GM21381 (cell line): ENCODE results near the gene BGN.

ENCODE experiments used
- ATAC-seq: cut with Tn5 transposase; IDR thresholded peaks from one replicate; pipeline ENCODE4 v1.9.1; 2021; ENCODE audit warnings: mild to moderate bottlenecking, moderate library complexity; ENCODE audit not compliant: unreplicated experiment

The BGN gene

DNA sequence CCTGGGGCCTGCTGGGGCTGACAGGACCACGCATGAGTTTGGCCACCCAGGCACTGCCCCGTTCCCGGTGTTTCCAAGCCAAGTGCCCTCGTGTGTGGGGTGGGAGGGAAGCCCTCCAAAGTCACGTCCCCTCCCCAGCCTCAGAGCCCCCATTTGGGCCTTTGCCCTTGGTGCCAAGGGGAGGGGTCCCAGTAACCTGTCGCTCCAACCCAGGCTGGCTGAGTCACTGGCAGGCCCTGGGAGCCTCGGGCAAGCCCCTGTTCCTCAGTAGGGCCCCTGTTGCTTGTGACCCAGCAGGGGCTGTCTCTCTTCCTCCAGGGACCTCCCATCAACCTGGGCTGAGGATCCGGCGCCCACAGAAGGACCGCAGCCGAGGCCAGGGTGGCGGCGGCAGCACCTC, 13.7 kb upstream of the BGN start:
- ATAC-seq = no peak

DNA sequence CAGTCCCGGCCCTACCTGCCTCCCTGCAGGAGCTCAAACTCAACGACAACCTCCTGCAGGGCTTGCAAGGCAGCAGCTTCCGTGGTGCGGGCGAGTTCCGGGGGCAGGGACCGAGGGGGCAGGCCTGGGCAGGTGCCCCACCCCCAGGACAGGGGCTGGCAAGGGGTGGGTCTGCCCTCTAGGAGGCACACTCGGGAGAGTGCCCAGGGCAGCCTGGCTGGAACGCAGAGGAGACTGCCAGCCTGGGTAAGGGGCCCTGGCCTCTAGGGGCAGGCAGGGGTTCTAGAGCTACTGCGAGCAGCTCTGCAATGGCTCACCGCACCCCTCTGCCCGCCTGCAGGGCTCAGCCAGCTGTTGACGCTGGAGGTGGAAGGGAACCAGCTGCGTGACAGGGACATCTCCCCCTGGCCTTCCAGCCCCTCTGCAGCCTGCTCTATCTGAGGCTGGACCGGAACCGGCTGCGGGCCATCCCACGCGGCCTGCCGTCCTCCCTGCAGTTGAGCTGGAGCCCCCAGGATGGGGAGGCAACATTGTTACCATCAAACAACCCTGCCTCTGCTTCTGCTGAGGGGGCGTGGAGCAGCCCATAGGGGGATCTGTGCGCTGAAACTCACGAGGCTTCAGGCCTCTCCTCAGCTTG, 12.3 kb upstream of the BGN start:
- no peak for ATAC-seq

- ATAC-seq = no peak
These were observed 9.2 kb upstream of the BGN start for GRCh38 chrX:153485396-153486080.

GRCh38 chrX:153486171-153486570, 8.6 kb upstream of the BGN start:
- no peak for ATAC-seq

DNA sequence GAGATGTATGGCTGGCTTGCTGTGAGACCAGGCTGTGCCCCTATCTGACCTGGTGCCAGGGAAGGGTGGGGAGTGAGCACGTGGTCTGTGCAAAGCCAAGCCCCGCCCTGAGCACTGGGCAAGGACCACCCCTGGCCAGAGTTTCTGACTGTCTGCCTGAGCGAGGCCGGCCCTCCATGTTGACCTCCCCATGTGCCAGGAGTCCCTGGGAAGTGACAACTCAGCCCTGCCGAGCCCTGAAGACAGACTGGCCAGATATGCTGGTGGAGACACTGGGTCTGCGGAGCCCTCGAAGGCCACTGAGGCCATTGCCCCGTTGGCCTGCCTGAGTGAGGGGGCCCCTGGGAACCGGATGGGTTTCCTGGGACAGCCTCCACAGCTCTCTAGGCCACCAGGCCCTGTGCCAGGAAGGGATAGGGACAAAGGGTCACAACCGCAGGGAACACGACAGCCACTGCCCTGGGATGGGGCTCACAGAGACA, 7.1 kb upstream of the BGN start:
- ATAC-seq = no peak

DNA sequence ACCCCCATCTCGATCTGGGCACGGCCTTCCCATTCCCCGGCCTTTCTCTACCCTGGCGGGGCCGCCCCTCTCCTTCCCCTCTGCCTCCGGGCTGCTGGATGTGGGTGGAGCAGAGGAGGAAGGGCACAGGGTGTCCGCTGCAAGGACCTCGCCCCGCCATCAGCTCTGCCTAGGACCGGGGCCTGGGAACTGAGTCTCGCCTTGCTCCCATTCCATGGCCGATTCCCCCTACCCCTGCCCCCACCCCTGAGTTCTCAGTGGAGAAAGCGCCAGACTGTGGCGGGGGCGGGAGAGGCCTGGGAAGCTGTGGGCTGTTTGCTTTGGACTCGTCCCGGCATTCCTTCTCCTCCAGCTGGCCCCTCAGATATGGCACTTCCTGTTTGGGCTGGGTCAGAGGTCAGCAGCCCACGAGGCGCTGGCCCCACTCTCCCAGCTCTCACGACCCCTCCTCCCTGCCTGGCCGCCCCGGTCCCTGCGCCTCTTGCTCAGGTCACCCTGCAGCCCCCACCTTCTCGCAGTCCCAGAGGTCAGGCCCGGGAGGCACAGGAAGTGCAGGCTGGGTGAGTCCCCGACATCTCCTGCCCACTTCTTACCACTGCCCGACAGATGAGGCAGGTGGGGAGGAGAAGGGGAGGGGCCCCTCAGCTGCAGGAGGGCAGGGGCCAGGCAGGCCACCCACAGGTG, 6.4 kb upstream of the BGN start:
- no peak for ATAC-seq

GRCh38 chrX:153490217-153490930, 4.4 kb upstream of the BGN start:
- ATAC-seq = no peak

- ATAC-seq = no peak
These were observed 3.3 kb upstream of the BGN start for GRCh38 chrX:153491351-153491914.

DNA sequence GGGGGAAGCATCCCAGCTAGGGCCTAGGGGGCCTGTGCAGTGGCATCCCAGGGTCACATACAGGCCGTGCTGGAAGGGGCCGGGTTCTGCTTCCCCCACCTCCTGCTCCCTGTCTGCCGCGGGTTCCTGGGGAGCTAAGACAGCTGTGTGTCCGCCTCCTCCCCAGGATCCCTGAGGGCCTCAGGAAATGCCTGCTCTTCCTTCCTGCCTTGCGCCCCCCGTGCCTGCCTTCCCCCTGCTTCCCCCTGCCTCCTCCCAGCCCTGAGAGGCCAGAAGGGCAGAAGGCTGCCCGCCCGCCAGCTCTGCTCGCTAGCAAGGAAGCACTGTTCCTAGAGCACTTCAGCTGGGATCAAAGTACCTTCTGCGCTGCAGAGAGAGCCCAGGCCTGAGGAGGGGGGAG, 2.9 kb upstream of the BGN start:
- no peak for ATAC-seq

DNA sequence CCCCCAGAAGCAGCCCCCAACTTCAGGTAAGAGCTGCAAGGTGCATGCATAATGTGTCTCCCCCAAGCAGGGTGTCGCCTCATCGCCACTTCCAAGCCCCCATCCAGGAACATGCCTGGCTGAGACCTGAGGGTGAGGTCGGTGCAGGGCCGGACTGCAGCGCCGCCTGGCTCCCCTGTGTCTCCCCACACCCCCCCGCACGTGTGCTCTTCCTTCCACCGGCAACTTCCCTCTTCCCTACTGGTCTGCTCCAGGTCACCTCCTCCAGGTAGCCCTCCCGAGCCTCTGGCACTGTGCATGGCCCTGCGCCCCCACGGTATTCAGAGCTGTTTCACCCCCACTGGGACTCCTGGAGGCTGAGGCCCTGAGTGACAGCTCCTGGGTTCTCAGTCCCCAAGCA, 2.2 kb upstream of the BGN start:
- ATAC-seq = no peak

DNA sequence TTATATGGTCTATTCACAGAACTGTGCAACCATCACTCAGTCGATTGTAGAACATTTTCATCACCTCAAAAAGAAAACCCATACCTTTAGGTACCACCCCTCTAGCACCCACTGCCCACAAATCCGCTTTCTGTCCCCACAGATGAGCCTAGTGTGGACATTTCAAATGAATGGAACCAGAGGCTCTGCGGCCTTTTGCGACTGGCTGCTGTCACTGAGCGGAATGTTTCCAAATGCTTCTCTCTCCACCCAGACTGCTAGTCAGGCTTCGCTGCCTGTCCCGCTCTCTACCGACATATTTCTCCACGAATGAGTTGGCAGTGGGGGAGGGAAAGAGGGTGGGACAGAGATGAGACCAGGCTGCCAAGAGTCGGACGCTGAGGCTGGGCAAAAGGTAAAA, 1.7 kb upstream of the BGN start:
- no peak for ATAC-seq

DNA sequence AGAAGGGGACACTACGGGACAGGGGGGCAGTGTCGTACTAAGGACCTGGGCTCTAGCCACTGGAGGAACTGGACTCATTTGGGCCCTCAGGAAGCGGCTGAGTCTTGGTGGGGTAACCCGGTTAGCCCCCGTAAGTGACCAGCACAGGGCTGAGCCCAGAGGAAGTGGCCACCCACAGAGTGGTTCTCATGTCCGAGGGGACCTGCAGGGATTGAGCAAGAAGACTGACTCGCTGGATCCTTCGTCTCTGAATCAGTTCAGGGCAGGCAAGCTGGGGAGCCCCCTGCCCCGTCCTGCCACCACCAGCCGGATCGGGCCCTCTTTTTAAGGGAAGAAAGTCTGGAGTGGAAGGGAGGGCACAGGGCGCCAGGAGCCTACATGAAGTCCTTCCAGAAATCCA, 719 bp upstream of the BGN start:
- no peak for ATAC-seq

DNA sequence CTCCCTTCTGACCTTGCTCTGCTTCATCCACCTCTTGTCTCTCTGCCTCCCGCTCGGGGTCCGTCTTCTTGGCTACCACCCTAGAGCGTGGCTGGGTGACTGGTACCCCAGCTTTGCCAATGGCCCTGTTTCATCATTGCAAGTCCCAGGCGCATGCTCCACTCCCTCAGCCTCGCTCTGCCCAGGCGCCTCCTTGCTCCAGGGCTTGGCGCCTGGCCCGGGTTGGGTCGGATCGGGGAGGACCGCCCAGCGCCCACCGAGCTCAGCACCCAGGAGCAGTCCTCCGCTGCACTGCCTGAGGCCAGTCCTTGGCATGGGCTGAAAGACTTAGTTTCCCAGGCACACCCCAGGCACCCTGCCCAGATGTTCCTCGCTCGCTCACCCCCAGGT, 577 bp downstream of the BGN start:
- ATAC-seq = no peak

GRCh38 chrX:153495903-153496589, 1.3 kb downstream of the BGN start:
- no peak for ATAC-seq

GRCh38 chrX:153496590-153496959, 1.8 kb downstream of the BGN start:
- ATAC-seq = no peak

DNA sequence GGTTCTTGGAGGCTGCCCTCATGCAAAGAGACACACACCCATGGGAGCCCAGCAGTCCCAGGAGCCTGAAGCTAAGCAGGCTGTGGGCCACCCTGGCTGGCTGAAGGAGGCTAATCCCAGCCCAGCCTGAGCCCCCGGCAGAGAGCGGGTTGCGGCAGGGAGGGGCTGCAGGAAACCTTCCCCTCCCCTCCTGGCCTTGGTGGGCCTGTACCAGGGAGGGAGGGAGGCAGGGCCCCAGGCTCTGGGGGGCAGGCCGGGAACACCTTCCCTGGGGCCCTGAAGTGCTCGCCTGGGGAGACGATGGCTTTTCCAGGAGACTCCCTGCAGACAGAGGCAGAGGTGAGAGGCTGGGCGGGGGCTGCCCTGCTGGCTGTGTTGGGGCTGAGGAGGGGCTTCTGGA, 3.7 kb downstream of the BGN start:
- no peak for ATAC-seq

GRCh38 chrX:153499341-153499740, 4.6 kb downstream of the BGN start:
- ATAC-seq = no peak

GRCh38 chrX:153499876-153500275, 5.1 kb downstream of the BGN start:
- ATAC-seq = no peak

- ATAC-seq = no peak
These were observed 6.0 kb downstream of the BGN start for GRCh38 chrX:153500676-153501280.

DNA sequence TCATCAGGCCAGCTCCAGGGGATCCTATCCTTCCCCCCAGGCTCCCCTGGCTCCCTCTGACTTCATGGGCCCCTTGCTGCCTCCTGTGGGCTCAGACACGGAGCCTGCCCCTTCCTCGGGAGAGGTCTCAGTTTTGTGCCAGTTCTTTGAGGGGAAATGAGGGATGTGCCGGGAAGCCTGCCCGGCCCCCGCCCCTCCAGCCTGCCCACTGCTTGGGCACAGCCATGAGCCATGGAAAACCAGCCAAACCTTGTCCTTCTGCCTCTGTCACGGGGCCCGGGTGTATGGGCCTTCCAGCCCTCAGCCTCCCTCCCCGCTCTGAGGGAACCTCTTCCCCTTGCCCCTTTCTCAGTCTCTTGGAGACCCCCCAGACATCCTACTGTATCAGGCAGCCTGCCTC, 6.8 kb downstream of the BGN start:
- no peak for ATAC-seq
